GM18861 (cell line): ENCODE measurements around the gene PADI4.
"Not testable (repeated sequence)": the region's sequence is repeated elsewhere in the genome, so short reads cannot be mapped to it uniquely, and the experiment has no call there.

Experiments
- ATAC-seq: cut with Tn5 transposase; IDR thresholded peaks from one replicate; pipeline ENCODE4 v1.9.1; 2021; ENCODE audit not compliant: unreplicated experiment

Gene PADI4

DNA sequence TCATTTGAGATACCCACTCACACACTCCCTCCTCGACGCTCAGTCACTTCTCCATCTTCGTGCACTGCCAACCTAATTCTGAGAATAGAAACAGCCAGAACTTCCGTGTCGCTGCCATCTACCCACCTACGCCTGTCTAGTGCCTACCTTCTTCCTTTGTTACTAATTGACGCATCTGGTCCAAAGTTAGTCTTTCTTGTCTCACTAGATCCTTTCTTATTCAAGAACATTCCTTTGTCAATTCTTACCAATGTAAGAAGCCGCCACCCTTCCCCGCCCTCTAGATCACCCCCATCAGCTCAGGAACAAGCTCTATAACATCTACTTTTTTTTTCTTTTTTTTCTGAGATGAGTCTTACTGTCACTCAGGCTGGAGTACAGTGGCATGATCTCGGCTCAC, 67.7 kb downstream of the PADI4 start:
- ATAC-seq, result no peak

GRCh38 chr1:17377325-17377953, 69.4 kb downstream of the PADI4 start:
- no peak for ATAC-seq

DNA sequence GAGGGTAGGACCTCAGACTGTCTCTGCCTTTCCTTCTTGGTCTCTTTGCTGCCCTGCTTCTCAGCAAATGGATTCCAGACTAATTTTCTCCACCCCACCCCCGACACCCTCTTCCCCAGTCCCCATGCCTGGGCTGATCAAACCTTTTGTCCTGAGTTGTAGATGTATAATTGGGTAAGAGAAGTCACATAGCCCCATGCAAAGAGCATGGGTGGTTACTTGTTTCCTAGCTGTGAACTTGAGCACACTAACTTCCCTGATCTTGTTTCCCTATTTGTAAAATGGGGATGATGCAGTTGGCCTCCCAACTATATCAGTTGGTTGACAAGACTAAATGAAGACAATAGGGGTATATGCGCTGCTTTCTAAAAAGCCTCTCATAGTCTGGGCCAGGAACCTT, 73.2 kb downstream of the PADI4 start:
- no peak for ATAC-seq

DNA sequence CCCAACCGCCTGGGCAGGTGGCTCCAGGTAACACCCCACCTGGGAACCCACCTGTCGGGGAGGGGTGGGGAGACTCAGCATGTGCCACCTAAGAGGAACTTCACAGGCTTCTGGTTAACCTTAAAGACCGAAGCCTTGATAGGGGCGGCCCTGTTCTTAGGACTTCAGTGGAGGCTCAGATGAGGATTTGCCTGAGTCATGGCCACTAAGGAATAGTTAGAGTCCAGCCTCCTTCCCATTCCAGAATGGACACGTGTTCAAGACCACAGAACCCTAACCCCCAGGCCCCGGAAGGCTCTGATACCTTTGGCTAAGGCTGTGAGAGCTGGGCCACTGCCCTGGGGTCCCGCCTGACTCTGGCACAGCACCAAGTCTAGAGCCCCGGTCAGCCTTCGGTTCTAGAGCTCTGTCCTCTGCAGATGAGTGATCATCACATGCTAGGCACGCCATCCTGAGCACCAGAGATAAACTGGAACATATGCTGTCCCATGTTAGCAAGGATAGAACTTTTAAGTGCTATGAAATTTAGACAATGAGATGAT, 84.3 kb downstream of the PADI4 start:
- no peak for ATAC-seq

DNA sequence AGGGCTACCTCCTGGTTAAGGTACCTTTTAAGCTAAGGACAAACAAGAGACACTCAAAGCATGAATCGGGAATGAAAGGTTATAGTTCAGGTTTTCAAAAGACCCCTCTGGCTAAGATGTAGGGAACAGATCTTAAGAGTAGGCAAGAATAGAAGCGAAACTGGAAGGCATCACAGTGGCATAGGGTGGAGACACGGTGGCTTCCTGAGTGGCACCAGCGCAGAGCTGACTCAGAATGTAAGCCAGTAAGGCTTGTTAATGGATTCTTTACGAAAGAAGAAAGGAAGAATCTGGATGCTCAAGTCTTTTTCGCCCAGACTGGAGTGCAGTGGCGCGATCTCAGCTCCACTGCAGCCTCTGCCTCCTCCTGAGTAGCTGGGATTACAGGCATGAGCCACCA, 85.2 kb downstream of the PADI4 start:
- ATAC-seq, result no peak

GRCh38 chr1:17397910-17398695, 90.1 kb downstream of the PADI4 start:
- no peak for ATAC-seq

GRCh38 chr1:17400725-17401341, 92.8 kb downstream of the PADI4 start:
- ATAC-seq, result no peak

DNA sequence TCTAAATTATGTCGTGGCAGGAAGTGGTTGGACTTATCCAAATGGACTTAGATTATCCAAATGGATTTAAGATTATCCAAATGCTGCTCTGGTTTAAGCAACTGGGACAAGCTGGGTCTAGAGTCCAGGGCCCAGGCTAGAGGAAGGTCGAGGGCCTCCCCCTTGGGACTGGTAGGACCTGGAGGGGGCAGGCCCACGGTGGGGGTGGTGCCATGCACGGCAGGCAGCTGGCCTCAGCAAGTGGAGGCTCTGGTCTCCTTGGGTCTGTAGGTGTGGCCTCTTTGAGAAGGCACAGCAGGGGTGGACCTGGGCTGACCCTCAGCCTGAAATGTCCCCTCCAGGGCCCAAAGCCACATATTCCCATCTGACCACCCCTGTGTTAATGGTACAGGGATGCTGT, 93.8 kb downstream of the PADI4 start:
- no peak for ATAC-seq

GRCh38 chr1:17403081-17403480, 95.1 kb downstream of the PADI4 start:
- ATAC-seq, result no peak

DNA sequence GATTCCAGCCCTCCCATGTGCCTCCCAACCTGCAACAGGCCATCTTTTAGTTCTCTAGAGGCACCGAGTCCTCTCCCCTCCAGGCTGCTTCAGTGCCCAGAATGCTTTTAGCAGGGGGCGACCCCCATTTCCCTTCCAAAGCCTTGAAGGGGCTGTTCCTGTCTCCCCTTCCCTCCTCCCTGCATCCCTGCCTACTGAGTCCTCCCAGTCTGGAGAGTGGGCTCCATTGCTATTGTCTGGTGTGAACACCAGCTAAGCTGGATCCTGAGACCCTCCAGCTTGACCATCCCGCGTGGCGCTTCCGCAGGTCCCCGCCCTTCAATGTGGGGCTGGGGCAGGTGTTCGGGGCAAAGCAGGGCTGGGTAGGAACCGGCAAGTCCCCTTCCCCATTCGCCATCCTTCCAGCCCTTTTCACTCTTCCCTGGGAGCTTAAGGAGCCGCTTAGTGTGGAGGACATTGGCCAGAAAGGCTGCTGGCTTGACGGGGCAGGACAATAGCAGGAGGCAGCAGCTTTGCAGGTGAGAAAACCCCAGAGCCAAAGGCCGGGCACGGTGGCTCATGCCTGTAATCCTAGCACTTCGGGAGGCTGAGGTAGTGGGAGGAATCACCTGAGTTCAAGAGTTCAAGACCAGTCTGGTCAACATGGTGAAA, 96.2 kb downstream of the PADI4 start:
- no peak for ATAC-seq

GRCh38 chr1:17404820-17405219, 96.8 kb downstream of the PADI4 start:
- no peak for ATAC-seq

DNA sequence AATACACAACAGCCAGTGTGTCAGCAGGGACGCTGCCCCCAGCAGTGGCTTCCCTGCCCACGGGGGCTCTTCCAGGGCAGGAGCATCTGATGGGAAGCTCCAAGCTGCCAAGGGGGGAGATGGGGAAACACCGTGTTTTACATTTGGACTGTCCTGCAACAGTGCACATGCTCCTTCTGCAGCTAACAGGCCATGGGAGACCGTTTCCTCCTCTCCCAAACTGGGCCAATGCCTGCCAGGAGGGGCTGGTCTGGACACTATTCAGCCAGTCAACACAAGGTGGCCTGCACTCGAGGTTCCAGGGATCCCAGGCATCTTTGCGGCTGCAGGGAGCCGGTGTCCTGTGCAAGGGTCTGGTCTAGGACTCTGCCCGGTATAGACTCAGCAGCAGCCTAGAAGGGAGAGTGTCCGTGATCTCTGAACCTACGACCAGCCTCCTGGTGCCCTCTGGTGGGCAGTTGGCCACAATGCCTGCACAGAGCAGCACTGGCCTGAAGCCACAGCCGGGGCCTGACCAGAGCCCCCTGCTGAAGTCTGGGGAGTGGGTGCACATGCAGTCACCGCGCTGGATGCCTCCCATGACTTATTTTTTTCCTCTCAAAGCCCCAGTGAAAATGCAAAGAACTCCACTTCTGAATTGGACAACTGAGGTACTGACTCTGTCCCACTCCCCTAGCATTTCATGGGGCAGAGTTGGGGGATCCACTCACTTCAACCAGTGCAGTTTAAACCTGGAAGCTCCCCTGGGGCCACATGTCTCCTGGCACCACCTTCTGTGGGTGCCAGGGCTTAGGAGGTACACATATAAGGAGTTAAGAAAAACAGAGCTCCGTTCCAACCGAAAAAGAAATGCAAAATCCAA, 98.1 kb downstream of the PADI4 start:
- no peak for ATAC-seq

- ATAC-seq, result not testable (repeated sequence)
Measured at GRCh38 chr1:17406760-17407475, 98.9 kb downstream of the PADI4 start.

- ATAC-seq, result not testable (repeated sequence)
Measured at GRCh38 chr1:17407786-17408514, 100.0 kb downstream of the PADI4 start.

DNA sequence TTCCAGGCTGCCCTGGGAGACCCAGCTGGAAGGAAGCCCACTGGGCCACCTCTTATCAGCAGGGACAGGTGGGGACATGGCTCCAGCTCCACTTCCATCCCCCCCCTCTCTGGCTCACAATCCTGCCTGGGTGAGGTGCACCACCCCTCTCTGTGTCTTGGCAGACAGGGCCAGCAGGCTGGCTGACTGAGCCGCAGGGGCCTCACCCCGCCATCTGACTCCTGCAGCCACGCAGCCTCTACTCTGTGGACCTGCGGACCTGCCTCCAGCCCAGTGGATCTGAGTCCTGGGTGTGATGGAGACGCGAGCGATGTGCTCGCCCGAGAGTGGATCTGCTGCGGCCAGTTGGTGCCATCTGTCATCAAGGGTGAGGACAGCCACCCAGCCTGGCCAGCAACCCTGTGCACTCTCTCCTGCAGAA, 101.4 kb downstream of the PADI4 start:
- no peak for ATAC-seq

DNA sequence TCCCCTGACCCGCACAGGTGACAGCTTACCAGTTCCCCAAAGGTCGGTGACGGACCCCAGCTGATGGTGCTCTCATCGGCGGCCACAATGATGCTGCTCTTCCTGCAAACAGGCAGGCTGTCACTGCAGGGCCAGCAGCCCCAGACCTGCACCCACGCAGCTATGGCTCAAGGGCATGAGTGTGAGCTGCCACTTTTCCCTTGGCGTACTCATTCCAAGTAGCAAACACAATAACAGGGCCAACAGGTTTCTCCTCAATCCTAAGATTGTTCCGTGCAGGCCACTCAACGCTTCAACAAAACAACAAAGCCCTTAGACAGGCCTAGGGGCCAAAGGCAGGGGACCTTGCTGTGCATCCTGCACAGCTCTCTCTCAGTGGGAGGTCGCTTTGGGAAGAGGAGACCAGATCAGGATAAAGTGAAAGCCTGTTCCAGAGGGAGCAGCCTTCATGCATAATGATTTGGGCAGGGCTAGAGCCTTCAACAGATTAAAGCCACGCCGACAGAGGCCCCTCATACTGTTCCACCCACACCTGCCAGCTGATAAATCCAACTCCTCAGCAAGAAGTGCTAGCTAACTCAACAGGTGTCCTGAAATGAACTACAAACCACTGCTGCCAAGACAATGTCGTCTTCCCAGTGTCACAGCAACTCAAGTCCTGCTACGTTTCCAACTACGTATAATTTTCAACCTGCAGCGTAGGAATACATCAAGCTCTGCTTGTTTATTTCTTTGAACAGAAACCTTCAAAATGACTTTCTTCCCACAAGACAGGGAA, 104.3 kb downstream of the PADI4 start:
- no peak for ATAC-seq
